ENCODE measurements around the gene HDAC9.

The HDAC9 gene

GRCh38 chr7:18815261-18815960, 319.9 kb downstream of the HDAC9 start:
- TF ChIP-seq TAF1 (IDR thresholded peaks at IDR 0.05; ENCODE audit: borderline replicate concordance, insufficient read depth, low read length) = no peak
- no peak for TF ChIP-seq FOXP2 (optimal IDR thresholded peaks at IDR 0.05; ENCODE audit: borderline replicate concordance, extremely low read depth, extremely low read length, insufficient read depth)
- TF ChIP-seq SIN3A (IDR thresholded peaks at IDR 0.05; ENCODE audit: borderline replicate concordance, insufficient read depth, low read length) = no peak
- TF ChIP-seq POLR2AphosphoS5 (IDR thresholded peaks at IDR 0.05; ENCODE audit: low read depth, low read length) = no peak

DNA sequence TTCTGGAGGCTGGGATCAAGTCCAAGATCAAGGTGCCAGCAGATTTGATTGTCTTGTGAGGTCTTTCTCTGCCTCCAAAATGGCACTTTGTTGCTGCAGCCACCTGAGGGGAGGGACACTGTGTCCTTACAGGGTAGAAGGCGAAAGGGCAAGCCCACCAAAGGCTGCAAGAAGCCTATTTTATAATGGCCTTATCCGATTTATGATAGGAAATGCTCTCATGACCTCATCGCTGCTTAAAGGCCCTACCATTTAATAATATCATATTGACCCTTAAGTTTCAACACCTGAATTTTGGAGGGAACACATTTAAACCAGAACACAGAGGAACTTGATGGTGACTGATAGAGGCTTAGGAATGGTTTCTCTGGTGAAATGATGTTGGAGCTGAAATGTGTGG, 325.4 kb downstream of the HDAC9 start:
- TF ChIP-seq POLR2AphosphoS5 (IDR thresholded peaks at IDR 0.05; ENCODE audit: low read depth, low read length) (no peak), SIN3A (IDR thresholded peaks at IDR 0.05; ENCODE audit: borderline replicate concordance, insufficient read depth, low read length) (no peak), REST (IDR thresholded peaks at IDR 0.05; ENCODE audit: insufficient read depth in 1 of 2, low read depth in 2 of 2, low read length in 2 of 2) (no peak), FOXP2 (optimal IDR thresholded peaks at IDR 0.05; ENCODE audit: borderline replicate concordance, extremely low read depth, extremely low read length, insufficient read depth) (no peak), TAF1 (IDR thresholded peaks at IDR 0.05; ENCODE audit: borderline replicate concordance, insufficient read depth, low read length) (no peak)

DNA sequence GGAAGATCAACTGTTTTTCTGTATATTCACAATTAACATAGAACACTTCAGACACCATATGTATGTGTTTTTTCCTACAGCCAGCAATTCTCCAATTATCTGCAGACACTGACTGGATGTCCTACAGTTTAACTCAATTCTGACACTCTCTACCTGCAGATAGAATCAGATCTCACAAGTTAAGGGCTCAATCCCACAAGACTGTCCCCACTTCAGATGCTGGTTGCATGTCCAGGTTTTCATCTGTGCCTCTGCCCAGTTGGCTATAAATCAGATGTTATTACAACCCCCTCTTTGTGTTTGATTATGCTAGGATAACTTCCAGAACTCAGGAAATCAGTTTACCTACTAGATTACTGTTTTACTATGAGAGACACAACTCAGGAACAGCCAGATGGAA, 326.0 kb downstream of the HDAC9 start:
- no peak for TF ChIP-seq REST (IDR thresholded peaks at IDR 0.05; ENCODE audit: insufficient read depth in 1 of 2, low read depth in 2 of 2, low read length in 2 of 2)
- TF ChIP-seq POLR2AphosphoS5 (IDR thresholded peaks at IDR 0.05; ENCODE audit: low read depth, low read length) = no peak
- no peak for TF ChIP-seq FOXP2 (optimal IDR thresholded peaks at IDR 0.05; ENCODE audit: borderline replicate concordance, extremely low read depth, extremely low read length, insufficient read depth)
- TF ChIP-seq TAF1 (IDR thresholded peaks at IDR 0.05; ENCODE audit: borderline replicate concordance, insufficient read depth, low read length) = no peak
- TF ChIP-seq SIN3A (IDR thresholded peaks at IDR 0.05; ENCODE audit: borderline replicate concordance, insufficient read depth, low read length) = no peak

- TF ChIP-seq SIN3A (IDR thresholded peaks at IDR 0.05; ENCODE audit: borderline replicate concordance, insufficient read depth, low read length) (no peak), FOXP2 (optimal IDR thresholded peaks at IDR 0.05; ENCODE audit: borderline replicate concordance, extremely low read depth, extremely low read length, insufficient read depth) (no peak), POLR2AphosphoS5 (IDR thresholded peaks at IDR 0.05; ENCODE audit: low read depth, low read length) (no peak), TAF1 (IDR thresholded peaks at IDR 0.05; ENCODE audit: borderline replicate concordance, insufficient read depth, low read length) (no peak), REST (IDR thresholded peaks at IDR 0.05; ENCODE audit: insufficient read depth in 1 of 2, low read depth in 2 of 2, low read length in 2 of 2) (no peak)
These were observed 328.6 kb downstream of the HDAC9 start for GRCh38 chr7:18824157-18824556.

- no peak for TF ChIP-seq SIN3A (IDR thresholded peaks at IDR 0.05; ENCODE audit: borderline replicate concordance, insufficient read depth, low read length)
- TF ChIP-seq TAF1 (IDR thresholded peaks at IDR 0.05; ENCODE audit: borderline replicate concordance, insufficient read depth, low read length) = no peak
- TF ChIP-seq REST (IDR thresholded peaks at IDR 0.05; ENCODE audit: insufficient read depth in 1 of 2, low read depth in 2 of 2, low read length in 2 of 2) = no peak
- TF ChIP-seq POLR2AphosphoS5 (IDR thresholded peaks at IDR 0.05; ENCODE audit: low read depth, low read length) = no peak
- no peak for TF ChIP-seq FOXP2 (optimal IDR thresholded peaks at IDR 0.05; ENCODE audit: borderline replicate concordance, extremely low read depth, extremely low read length, insufficient read depth)
These were observed 332.9 kb downstream of the HDAC9 start for GRCh38 chr7:18828260-18828993.

All from PFSK-1 (cell line).